Left lobe of liver (tissue), 2 donors: ENCODE data around the gene A4GALT. TPM values are rescaled to one million over a fixed set of nuclear protein-coding genes. Genes with fewer than 3 reads are reported as not detected.

Experiments
- ATAC-seq: fragments of 200-7000 bp; cut with Tn5 transposase; one replicate; pipeline ENCODE4 v1.9.1; 2020; ENCODE audit warnings: mild to moderate bottlenecking, moderate library complexity
- DNase-seq: peaks from one replicate; pipeline ENCODE4 v3.0.0-alpha.2; 2020; ENCODE audit warnings: low spot score
- total RNA-seq: library from RNA; stranded (reverse); gene quantifications from one replicate; pipeline ENCODE4 v1.2.1, GENCODE V29; 2021
- donor health status: DM: no; HTN: no; CAD: no; lungs with moderate emphysema.
- donor health status: DM: no; HTN: yes; CAD: no.

The A4GALT gene
- total RNA-seq, 1 donor from 2014 or later, result 1.0 TPM

DNA sequence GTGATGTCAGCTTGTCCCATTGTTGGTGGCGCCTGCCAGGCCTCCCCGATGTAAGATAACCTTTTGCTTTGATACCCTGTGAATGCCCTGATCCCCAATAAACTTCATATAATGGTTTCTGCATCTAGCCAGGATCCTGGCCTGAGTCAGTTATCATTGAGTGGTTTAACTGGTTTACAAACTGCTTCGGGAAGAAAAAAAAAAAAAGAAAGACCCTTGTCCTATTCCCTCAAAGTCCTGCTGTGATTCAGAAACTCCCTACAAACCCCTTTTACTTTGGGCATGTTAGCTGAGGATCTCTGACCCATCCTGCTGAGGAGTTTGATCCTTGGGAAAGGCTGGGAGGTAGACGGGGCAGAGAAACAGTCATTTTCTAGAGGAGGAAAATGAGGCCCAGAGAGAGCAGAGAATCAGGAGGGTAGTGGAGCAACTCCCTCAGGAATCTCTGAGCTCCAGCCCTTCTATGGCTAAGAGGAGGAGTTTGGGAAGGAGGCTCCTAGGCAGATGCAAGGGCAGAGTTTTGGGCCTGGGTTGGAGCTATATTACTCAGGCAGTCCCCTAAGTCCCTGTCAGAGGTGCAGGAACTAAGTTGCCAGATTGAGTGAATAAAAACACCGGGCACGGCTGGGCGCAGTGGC lies 66.1 kb downstream of the A4GALT start:
- no peak for ATAC-seq
- DNase-seq, result no peak

DNA sequence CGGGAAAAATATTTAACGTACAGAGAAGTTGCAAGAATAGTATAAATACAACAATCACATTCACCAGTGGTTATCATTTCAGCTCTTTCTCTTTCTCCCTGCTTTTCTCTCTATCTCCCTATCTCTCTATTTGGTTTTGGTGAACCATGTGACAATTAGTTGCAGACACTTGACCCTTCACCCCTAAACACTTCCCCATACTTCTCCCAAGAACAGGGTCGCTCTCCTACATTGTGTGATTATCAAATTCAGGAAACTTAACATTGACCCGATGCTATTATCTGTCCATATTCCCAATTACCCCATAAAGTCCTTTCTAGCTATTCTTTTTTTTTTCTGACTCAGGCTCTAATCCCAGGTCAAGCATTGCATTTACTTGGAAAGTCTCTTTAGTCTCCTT lies 66.7 kb downstream of the A4GALT start:
- ATAC-seq, result no peak

DNA sequence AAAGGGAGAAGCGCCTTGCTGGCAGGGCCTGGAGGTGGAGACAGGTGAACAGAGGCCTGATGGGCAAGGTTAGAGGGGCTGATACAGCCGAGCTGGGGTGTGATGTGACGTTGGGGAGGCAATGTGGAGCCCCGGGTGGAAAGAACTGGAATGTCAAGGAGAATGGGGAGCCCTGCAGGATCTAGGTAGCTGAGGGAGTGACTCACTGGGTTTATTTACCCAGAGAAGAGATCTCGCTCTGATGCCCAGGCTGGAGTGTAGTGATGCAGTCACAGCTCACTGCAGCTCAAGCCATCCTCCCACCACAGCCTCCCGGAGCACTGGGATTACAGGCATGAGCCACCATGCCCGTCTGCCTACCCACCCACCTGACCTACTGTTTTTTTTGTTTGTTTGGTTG lies 69.5 kb downstream of the A4GALT start:
- no peak for ATAC-seq
- DNase-seq, result no peak

More for the DNA sequence above, 66.7 kb downstream of the A4GALT start:
- no peak for DNase-seq

DNA sequence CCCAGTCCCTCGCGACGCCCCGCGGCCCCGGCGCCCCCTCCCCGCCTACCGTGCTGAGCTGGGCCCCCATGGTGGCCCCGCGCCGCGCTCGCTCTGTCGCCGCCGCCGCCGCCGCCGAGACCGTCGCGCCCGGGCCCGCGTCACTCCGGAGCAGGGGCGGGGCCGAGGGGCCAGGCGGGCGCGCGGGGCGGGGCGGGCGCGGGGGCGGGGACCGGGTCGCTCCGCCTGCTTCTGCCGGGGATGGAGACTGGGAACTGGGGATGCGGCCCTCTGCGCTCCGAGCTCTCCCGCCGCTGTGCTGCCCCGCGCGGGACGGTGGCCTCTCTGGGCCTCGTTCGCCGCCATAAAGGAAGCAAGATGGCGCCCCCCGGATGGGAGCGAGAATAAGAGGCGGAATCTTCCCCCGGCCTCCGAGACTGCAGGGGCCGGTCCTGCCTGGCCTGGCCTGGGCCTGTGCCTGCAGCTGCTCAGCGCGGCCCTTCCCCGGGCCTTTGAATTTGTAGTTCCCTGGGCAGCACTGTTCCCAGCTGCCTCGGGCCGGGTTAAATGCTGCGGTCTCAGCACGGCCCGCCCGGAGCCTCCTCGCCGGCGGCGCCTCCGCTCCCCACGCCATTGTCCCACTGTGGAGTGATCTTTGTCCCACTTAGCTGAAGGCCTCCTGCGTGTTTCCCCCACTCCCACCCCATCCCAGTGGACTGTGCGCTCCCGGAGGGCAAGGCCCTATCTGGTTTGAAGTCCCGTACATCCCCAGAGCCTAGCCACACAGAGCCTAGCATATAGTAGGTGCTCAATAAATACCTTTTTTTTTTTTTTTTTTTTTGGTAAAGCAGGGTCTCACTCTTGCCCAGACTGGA lies 71.2 kb downstream of the A4GALT start, which contains the start of gene CYB5R3:
Gene CYB5R3, minus strand, starts transcription at position 147 of the 854 bp plus-strand sequence. Its CDS starts 77 bp downstream, at position 70.
- ATAC-seq, result peak; percentile 65
- peak; percentile 83 for DNase-seq

DNA sequence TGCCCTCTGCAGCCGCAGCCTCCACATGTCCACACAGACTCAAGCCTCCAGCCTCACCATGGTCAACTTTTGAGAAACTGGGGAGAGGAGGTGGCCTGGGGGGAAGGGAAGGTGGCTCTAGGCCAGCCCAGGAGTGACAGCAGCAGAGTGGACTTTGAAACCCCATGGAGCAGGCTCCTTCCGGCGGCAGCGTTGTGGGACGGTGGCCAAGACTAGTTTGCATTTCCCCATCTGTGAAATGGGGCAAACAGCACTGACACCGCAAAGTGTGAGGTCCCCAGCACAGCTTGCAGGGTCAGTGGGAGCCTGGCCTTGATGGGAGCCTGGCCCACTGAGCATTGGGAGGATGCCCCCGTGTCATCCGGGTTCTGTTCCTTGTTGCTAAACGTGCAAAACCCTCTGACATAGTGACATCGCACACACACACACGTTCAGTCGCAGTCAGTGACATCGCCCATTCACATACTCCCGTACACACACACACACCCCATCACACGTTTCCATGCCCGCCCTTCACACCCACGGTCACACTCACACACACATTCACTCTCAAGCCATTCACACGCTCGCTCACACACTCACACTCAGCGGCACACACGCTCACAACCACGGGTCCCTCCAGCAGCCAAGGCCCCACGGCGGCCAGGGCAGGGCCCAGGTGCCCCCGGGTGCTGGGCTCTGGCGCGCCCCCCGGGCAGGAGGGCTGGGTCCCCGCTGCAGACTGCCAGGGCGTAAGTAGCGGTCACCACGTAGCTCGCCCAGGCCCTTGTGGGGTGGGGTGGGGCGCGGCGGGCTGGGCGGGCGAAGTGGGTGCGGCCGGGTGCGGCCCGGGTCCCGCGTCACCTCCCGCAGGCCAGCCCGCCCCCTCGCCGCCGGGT lies 72.1 kb downstream of the A4GALT start:
- DNase-seq (peak; percentile 91), ATAC-seq (peak; percentile 57)

DNA sequence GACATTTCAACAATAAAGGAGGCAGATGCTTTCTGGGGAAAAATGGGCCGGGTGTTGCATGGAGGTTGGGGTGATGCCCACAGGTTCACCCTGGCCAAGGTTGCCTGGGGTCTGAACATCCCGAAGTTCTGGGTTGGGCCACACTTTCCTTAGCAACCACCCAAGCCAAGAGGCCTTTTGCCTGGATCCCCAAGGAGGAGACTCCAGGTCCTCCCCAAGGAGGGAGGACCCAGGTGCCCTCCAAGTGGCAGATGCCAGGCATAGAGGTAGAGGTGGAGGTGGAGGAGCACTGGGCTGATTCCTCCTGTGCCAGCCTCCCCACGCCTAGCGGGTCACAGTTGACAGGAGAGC lies 72.7 kb downstream of the A4GALT start:
- no peak for DNase-seq
- ATAC-seq, result no peak

DNA sequence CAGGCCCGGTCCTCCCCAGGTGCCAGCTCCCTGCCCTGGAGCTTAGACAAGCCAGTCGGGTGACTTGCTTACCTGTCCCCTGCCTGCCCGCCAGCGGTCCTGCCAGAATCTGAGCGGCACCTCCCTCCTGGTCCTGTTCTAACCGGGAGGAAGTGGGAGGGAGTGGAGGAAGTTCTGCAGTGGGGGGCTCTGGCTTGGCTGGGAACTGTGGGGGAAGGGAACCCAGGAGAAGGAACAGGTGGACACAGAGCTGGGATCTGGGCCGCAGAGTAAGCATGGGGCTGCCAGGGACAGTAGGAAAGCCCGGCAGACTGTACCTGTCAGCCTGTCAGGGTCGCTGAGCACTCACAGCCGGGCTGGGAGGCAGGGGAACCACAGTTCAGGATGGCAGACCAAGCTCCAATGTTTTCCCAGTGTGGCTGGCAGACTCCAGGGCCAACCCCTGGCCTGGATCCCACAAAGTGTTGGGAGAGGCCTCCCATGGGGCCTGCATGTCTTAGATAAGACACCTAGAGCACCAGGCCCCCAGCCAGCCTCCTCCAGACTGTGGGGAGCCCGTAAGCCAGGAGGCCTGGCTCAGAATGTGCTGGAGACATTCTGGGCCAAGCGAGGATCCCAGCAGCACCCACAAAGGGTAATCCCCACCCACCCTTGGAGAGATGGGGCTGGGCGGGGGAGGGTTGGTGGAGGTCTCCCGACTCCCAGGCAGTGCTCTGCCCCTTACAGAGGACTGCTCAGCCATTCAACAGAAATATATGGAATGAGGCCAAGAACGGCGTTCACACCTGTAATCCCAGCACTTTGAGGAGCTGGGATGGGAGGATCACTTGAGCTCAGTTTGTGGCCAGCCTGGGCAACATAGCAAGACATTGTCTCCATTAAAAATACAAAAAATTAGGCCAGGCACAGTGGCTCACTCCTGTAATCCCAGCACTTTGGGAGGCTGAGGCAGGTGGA lies 73.8 kb downstream of the A4GALT start:
- peak; percentile 88 for DNase-seq
- peak; percentile 51 for ATAC-seq

DNA sequence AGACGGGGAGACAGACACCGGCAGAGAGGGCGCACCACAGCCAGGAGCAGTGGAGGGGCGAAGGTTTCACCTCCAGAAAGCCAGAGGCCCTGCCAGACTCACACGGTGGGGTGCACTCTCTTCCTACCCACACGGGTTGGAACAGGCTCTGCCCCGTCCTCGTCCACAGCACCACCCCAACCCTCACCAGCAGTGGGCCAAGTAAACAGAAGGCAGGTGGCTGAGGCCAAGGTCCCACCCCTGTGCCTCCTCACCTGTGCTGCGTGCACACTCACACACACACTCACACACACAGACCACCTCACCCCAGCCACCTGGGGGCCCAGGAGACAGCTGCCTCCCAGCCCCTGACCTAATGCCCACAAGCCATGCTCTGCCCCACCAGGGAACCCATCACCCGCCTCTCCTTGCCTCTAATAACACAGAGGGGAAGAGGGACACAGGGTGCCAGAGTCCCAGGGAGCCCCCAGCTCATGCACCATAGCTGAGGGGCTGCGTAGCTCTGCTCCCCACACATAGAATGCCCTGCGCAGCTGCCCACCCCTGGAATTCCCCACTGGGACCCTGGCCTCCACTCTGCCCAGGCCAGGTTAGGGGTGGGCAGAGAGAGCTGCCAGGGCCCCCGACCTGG lies 74.6 kb downstream of the A4GALT start:
- DNase-seq (peak; percentile 72), ATAC-seq (peak; percentile 53)

DNA sequence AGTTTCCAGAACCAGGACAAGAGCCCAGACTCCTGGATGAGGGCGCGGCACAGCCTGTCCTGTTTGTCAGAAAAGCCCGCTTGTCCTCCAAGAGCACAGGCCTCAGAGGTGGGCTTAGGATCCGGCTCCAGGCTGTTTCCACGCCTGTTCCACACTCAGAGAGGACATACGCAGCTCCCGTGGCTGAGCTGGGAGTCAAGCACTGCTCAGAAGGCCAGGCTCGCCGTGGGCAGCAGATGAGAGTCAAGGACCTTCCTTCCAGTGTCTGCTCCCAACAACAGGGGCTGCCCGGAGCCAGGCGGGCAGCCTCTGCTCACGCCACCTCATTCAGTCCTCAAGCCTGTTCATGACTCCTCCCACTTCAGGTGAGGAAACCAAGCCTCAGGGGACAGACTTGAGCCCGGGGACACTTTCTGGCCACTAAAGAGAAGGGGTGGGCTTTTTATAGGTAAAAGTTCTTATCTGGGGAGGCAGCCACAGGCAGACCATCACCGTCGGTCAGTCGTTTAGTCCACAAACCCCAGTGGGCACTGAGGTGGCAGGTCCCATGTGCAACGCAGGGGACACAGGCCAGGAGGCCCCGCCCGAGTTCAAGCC lies 75.2 kb downstream of the A4GALT start:
- DNase-seq (no peak), ATAC-seq (no peak)

DNA sequence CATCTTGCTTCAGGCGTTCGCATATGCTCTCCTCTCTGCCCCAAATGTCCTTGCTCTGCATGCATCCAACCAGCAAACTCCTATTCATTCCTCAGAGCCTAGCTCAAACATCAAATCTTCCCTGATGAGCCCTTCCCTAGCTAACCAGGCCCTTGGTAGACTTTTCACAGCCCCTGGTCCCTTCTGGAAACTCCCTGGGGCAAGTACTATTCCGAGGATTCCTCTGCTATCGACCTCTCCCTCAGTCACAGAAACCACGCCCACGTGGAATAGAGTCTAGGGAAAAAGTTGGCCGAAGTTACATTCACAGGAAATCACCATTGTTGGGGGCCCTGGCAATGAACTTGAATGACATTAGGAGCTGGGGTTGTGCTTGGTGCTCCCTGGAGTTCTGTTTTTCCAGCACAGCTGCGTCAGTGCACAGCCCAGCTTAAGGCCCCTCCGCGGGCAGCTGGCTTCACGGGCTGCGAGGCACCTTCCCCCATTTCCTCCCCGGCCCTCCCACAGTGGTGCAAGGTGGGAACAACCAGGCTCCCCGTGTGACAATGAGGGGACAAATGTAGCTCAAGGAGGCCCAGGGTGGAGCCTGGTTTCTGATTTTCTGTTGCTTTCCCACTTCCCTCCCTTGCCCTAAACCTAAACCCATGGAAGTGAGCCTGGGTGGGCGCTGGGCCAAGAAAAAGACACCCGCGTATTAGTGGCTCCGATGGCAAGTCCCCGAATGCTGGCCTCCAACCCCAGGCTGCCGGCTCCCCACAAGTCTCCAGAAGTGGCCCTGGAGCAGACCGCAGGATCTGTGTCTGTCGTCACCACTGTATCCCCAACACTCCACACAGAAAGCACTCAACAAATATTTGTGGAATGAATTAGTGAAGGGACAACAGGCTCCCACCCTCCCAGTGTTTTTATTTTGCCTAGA lies 76.0 kb downstream of the A4GALT start:
- ATAC-seq, result no peak

DNA sequence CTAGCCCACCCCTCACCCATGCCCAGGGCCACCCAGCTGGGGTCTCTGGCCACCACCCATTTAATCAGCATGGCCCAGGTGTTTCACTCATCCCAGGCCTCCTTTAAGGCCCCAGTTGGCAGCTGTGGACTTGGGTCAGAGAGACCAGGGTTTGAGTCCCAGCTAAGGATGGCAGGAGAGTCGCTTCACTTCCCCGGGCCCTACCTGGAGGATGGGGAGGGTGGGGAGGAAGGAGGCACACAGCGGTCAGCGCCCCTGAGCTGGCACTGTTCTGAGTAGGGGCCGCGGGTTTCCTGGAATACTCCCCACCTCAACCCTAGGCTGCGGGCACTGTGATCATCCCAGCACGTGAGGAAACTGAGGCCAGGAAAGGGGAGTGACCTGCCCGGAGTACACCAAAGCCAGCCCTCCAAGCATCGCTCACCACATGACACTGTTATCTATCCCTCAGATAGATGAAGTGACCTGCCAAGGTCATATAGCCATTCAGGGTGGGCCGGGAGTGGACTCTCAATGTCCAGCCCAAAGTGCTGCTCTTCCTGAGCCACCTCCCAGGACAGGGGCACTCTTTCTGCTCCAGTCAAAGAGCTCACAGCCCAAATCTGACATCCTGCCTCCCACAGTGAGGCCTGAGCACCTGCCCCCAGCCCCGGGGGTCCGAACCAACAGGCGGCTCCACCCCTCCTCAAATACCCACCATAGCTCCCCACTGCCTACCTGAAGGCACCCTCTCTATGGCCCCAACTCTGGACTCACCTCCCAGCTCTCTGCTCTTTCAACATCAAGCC lies 76.8 kb downstream of the A4GALT start:
- DNase-seq (no peak), ATAC-seq (no peak)

More for the DNA sequence above, 76.0 kb downstream of the A4GALT start:
- DNase-seq, result no peak

DNA sequence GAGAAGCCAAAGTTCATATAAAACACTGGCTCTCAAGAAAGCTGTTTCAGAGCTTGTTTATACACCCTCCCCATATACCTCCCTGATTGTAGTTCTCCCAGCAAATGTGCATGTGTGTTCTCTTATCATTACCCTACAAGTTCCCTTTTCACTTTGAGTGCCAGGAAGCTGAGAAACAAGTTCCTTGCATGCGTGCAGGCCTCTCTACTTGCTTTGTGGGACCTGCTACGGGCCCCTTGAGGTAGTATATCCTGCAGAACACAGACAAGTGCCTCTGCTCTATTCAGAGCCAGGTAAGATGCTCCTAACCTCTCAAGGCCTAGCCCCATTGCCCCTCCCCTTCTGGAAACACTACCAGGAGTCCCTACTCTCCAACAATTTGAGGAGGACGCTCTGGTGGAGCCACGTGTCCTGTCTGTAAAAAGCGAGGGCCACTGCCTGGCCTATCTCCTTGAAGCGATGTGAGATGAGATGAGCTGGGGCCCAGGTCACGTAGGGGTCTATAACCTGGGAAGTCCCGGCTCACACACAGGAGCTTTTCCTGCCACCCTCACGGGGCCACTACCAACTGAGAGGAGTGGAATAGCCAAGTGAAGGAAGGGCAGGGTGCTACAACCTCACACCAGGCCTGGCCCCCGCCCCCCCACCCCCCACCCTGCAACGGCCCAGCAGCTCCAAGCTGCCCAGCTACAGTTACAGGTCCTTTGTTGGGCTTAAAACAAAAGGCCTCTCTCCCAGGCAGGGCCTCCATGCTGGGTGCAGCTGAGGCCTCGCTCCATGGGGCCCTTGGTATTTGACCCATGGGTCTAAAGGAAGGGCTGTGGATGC lies 77.7 kb downstream of the A4GALT start:
- DNase-seq (no peak), ATAC-seq (no peak)
